IMR-90 (cell line): ENCODE data around the gene SELENOP. TPM values are rescaled to one million over a fixed set of nuclear protein-coding genes. Genes with fewer than 3 reads are reported as not detected.

Experiments
- ATAC-seq: fragments of 200-7000 bp; cut with Tn5 transposase; 2 replicates; pipeline ENCODE4 v1.9.1; 2020; ENCODE audit warnings: low read depth, mild to moderate bottlenecking, moderate library complexity
- BruUV-seq: library from RNA; stranded (reverse); fragments of 400-500 nt; replicated peaks from 2 replicates; lab custom pipeline; 2021; lab: Mats Ljungman, UMichigan
- CTCF ChIA-PET: fragments of 300-600 bp; formaldehyde crosslinking; extraction: SDS; loops from one replicate; lab custom pipeline; 2021; ENCODE audit warnings: antibody characterized with exemption; lab: Yijun Ruan, JAX
- POLR2A ChIA-PET: fragments of 300-600 bp; sonication (Branson Sonifier 250); formaldehyde crosslinking; loops from one replicate; lab custom pipeline; 2022; ENCODE audit warnings: antibody characterized with exemption; ENCODE audit not compliant: unreplicated experiment; lab: Charles Lee
- DNase-seq: peaks from one replicate; pipeline ENCODE4 v3.0.0; 2013
- H2AFZ ChIP-seq: replicated peaks from 2 replicates; pipeline ENCODE3; 2013; ENCODE audit warnings: low read length, mild to moderate bottlenecking; ENCODE audit not compliant: poor library complexity
- H2AK5ac ChIP-seq: 2 replicates; pipeline ENCODE4 v1.6.1; 2013; ENCODE audit warnings: low read depth, low read length, inconsistent platforms
- H2AK9ac ChIP-seq: replicated peaks from 2 replicates; pipeline ENCODE3; 2013; ENCODE audit warnings: mild to moderate bottlenecking, low read depth, low read length, moderate library complexity; ENCODE audit not compliant: poor library complexity
- H2BK120ac ChIP-seq: 2 replicates; pipeline ENCODE4 v1.6.1; 2013; ENCODE audit warnings: low read depth, low read length, inconsistent platforms
- H2BK15ac ChIP-seq: 3 replicates; pipeline ENCODE4 v1.6.1; 2013; ENCODE audit warnings: low read depth, low read length, inconsistent platforms
- H2BK20ac ChIP-seq: 2 replicates; pipeline ENCODE4 v1.6.1; 2013; ENCODE audit warnings: low read depth, mild to moderate bottlenecking, inconsistent platforms, low read length, moderate library complexity
- H2BK5ac ChIP-seq: 2 replicates; pipeline ENCODE4 v1.6.1; 2013; ENCODE audit warnings: mild to moderate bottlenecking, low read depth, low read length, inconsistent platforms; ENCODE audit not compliant: poor library complexity, severe bottlenecking
- H3K14ac ChIP-seq: replicated peaks from 2 replicates; pipeline ENCODE4 v1.6.1; 2013; ENCODE audit warnings: low read depth, low read length, inconsistent platforms
- H3K18ac ChIP-seq: 2 replicates; pipeline ENCODE4 v1.6.1; 2013; ENCODE audit warnings: low read depth, low read length, control low read depth
- H3K23ac ChIP-seq: 2 replicates; pipeline ENCODE4 v1.6.1; 2013; ENCODE audit warnings: low read depth, low read length, inconsistent platforms
- H3K27ac ChIP-seq: 2 replicates; pipeline ENCODE4 v1.5.1; 2013; ENCODE audit warnings: mild to moderate bottlenecking, control low read depth, low read length; ENCODE audit not compliant: insufficient read depth
- H3K27me3 ChIP-seq: 2 replicates; pipeline ENCODE4 v1.6.1; 2013; ENCODE audit warnings: low read length; ENCODE audit not compliant: control insufficient read depth, insufficient read depth
- H3K36me3 ChIP-seq: 2 replicates; pipeline ENCODE4 v1.6.1; 2013; ENCODE audit warnings: low read length, mixed read lengths; ENCODE audit not compliant: control insufficient read depth, insufficient read depth
- H3K4ac ChIP-seq: 2 replicates; pipeline ENCODE4 v1.6.1; 2013; ENCODE audit warnings: low read depth, low read length, inconsistent platforms
- H3K4me1 ChIP-seq: 2 replicates; pipeline ENCODE4 v1.6.1; 2013; ENCODE audit warnings: low read length, mixed read lengths; ENCODE audit not compliant: control insufficient read depth, insufficient read depth
- H3K4me2 ChIP-seq: 2 replicates; pipeline ENCODE4 v1.6.1; 2013; ENCODE audit warnings: low read depth, mild to moderate bottlenecking, control low read depth, low read length, moderate library complexity
- H3K4me3 ChIP-seq: 2 replicates; pipeline ENCODE4 v1.5.1; 2013; ENCODE audit warnings: low read depth, mild to moderate bottlenecking, control low read depth, low read length, moderate library complexity; ENCODE audit not compliant: insufficient read depth
- H3K56ac ChIP-seq: 2 replicates; pipeline ENCODE4 v1.6.1; 2013; ENCODE audit warnings: low read length, inconsistent platforms; ENCODE audit not compliant: insufficient read depth; ENCODE audit errors: extremely low read depth
- H3K79me1 ChIP-seq, 2 experiments: 2 replicates each; pipeline ENCODE4 v1.6.1; 2013; ENCODE audit warnings: low read length in 2 of 2, inconsistent platforms in 1 of 2, low read depth in 1 of 2
- H3K9ac ChIP-seq: 2 replicates; pipeline ENCODE4 v1.6.1; 2013; ENCODE audit warnings: low read depth, low read length, control low read depth
- H3K9me1 ChIP-seq: 2 replicates; pipeline ENCODE4 v1.6.1; 2013; ENCODE audit warnings: low read length, inconsistent platforms; ENCODE audit not compliant: insufficient read depth
- H3K9me3 ChIP-seq: 2 replicates; pipeline ENCODE4 v1.6.1; 2013; ENCODE audit warnings: low read length; ENCODE audit not compliant: control insufficient read depth, insufficient read depth
- H4K20me1 ChIP-seq: 2 replicates; pipeline ENCODE4 v1.6.1; 2013; ENCODE audit warnings: low read length, inconsistent platforms; ENCODE audit not compliant: insufficient read depth
- H4K5ac ChIP-seq: 2 replicates; pipeline ENCODE4 v1.6.1; 2013; ENCODE audit warnings: mild to moderate bottlenecking, low read depth, low read length, control low read depth
- H4K8ac ChIP-seq, 2 experiments: 2 replicates each; pipeline ENCODE4 v1.6.1; 2013; ENCODE audit warnings: low read depth in 2 of 2, low read length in 2 of 2, control low read depth in 1 of 2, inconsistent platforms in 1 of 2
- H4K91ac ChIP-seq: 2 replicates; pipeline ENCODE4 v1.6.1; 2013; ENCODE audit warnings: low read depth, low read length, inconsistent platforms; ENCODE audit not compliant: insufficient read depth
- BHLHE40 ChIP-seq: fragments of 150-350 bp; IDR thresholded peaks from 2 replicates; pipeline ENCODE4 v1.6.1; 2016; ENCODE audit warnings: mild to moderate bottlenecking, low read depth, low read length
- CEBPB ChIP-seq: IDR thresholded peaks from 2 replicates; pipeline ENCODE4 v1.6.1; 2012; ENCODE audit warnings: low read depth, low read length, improper control_type of control experiment
- FOS ChIP-seq: fragments of 150-350 bp; IDR thresholded peaks from 2 replicates; pipeline ENCODE4 v1.6.1; 2016; ENCODE audit warnings: low read depth, low read length
- MAFK ChIP-seq: IDR thresholded peaks from 2 replicates; pipeline ENCODE4 v1.6.1; 2012; ENCODE audit warnings: low read depth, low read length, improper control_type of control experiment
- MAZ ChIP-seq: IDR thresholded peaks from 2 replicates; pipeline ENCODE4 v1.6.1; 2012; ENCODE audit warnings: low read depth, mild to moderate bottlenecking, low read length, improper control_type of control experiment, moderate library complexity, borderline replicate concordance
- SMC3 ChIP-seq: fragments of 150-350 bp; IDR thresholded peaks from 2 replicates; pipeline ENCODE4 v1.6.1; 2016; ENCODE audit warnings: low read depth, mild to moderate bottlenecking, antibody characterized with exemption, low read length, moderate library complexity
- WGBS, 2 experiments: methylation state at CpG; one replicate each; pipeline versions ENCODE4 v1.1.5 to v1.1.7; 2013; ENCODE audit warnings: missing lambda C conversion rate in 2 of 2; ENCODE audit not compliant: insufficient read length in 1 of 2; ENCODE audit errors: extremely low coverage in 2 of 2; 5-methylcytosine and 5-hydroxymethylcytosine counted together
- dilution Hi-C: fragments of 300-500 bp; cut with HindIII; formaldehyde crosslinking; loops from one replicate; pipeline ENCODE4 v1.14.3; 2018; ENCODE audit warnings: low sequenced_read_pairs; ENCODE audit not compliant: unreplicated experiment
- in situ Hi-C: fragments of 300-500 bp; cut with MboI; formaldehyde crosslinking; loops from 3 replicates; pipeline ENCODE4 v1.14.3; 2019; ENCODE audit warnings: low sequenced_read_pairs, inconsistent platforms, mixed read lengths
- intact Hi-C: fragments of 100-400 bp; cut with micrococcal nuclease; formaldehyde crosslinking; loops from 2 replicates; pipeline ENCODE4 v1.10.0; 2022
- polyA plus RNA-seq, 3 experiments: library from polyadenylated mRNA; depleted of rRNA; stranded (reverse); fragments of >200 nt; gene quantifications; 2 replicates each; pipeline ENCODE4 v1.2.3, GENCODE V29; 2012; ENCODE audit warnings: low replicate concordance in 1 of 3
- total RNA-seq: library from RNA; depleted of rRNA; stranded (reverse); fragments of >200 nt; gene quantifications from 2 replicates; pipeline ENCODE4 v1.2.3, GENCODE V29; 2012
- TF ChIP-seq, protein P1 (sequence below): conservative IDR thresholded peaks from 2 replicates; pipeline ENCODE4 v1.5.1; 2012; ENCODE audit warnings: mild to moderate bottlenecking, low read depth, low read length, improper control_type of control experiment

The SELENOP gene
- total and polyA plus RNA-seq, 2 of the 4 experiments (the other 2 are of a cell fraction): 0.55 to 1.1 TPM

DNA sequence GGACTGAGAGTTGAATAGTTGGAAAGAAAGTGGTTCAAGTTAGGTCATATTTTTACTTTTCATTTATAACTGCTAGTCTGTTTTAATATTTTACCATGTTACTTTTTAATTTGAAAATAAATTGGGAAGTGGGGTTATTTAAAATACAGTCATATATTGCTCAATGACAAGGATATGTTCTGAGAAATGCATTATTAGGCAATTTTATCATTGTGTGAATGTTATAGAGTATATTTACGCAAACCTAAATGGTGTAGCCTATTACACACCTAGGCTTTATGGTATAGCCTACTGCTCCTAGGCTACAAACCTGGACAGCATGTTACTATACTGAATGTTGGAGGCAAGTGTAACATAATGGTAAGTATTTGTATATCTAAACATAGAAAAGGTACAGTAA, 49.9 kb downstream of the SELENOP start:
- POLR2A ChIA-PET: no interaction called here
- Histone ChIP-seq H3K36me3 (no peaks in the 10 kb centered on the region), H3K4me1 (no peaks in the 10 kb centered on the region), H3K14ac (no peak overlapping the region), H4K8ac (no peak overlapping the region), H3K9me3 (no peaks in the 10 kb centered on the region), H3K9ac (no peak overlapping the region), H4K20me1 (no peaks in the 10 kb centered on the region), H3K4me3 (no peak overlapping the region), H2AFZ (no peak overlapping the region), H3K4me2 (no peak overlapping the region), H3K23ac (no peak overlapping the region), H3K79me1 (no peaks in the 10 kb centered on the region), H3K4ac (no peak overlapping the region), H3K18ac (no peak overlapping the region), H3K27me3 (no peaks in the 10 kb centered on the region), H4K91ac (no peak overlapping the region), H4K5ac (no peak overlapping the region), H3K9me1 (no peaks in the 10 kb centered on the region), H3K56ac (no peak overlapping the region), H2AK9ac (no peak overlapping the region), H2BK120ac (no peak overlapping the region), H3K27ac (no peak overlapping the region), H2AK5ac (no peak overlapping the region), H2BK20ac (no peak overlapping the region), H2BK5ac (no peak overlapping the region), H2BK15ac (no peak overlapping the region)
- in situ Hi-C loops (loop anchor here (25.0 kb wide), 1 partner anchor 899 kb away; the partner anchor contains the start of gene OXCT1), dilution Hi-C loops (no loop called here), intact Hi-C loops (loop anchor here (10.0 kb wide), 1 partner anchor 123 kb away; no protein-coding TSS in a partner anchor)
- CTCF ChIA-PET: interaction anchor here (1.4 kb wide), 1 partner anchor 16 kb away, joined by 5 read pairs; no protein-coding TSS in a partner anchor
- TF ChIP-seq MAFK (no peak), MAZ (no peak), BHLHE40 (no peak), CEBPB (no peak), FOS (no peak), SMC3 (no peak)
- TF ChIP-seq, protein P1, sequence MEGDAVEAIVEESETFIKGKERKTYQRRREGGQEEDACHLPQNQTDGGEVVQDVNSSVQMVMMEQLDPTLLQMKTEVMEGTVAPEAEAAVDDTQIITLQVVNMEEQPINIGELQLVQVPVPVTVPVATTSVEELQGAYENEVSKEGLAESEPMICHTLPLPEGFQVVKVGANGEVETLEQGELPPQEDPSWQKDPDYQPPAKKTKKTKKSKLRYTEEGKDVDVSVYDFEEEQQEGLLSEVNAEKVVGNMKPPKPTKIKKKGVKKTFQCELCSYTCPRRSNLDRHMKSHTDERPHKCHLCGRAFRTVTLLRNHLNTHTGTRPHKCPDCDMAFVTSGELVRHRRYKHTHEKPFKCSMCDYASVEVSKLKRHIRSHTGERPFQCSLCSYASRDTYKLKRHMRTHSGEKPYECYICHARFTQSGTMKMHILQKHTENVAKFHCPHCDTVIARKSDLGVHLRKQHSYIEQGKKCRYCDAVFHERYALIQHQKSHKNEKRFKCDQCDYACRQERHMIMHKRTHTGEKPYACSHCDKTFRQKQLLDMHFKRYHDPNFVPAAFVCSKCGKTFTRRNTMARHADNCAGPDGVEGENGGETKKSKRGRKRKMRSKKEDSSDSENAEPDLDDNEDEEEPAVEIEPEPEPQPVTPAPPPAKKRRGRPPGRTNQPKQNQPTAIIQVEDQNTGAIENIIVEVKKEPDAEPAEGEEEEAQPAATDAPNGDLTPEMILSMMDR: no peak
- no peak for ATAC-seq
- WGBS, 2 experiments: no CpG with 5 or more reads among the region's 1 CpG
- no TSS peak for BruUV-seq
- DNase-seq: no peak
